ENCODE measurements around the gene MRC2.

Gene MRC2

GRCh38 chr17:62631086-62631935 lies 3.8 kb downstream of the MRC2 start:
- Histone ChIP-seq H3K36me3 (ENCODE audit: control insufficient read depth, insufficient read depth, low read length) (no peaks in the 10 kb centered on the region), H3K9me3 (ENCODE audit: control insufficient read depth, low read length) (no peaks in the 10 kb centered on the region), H3K4me1 (ENCODE audit: control insufficient read depth, insufficient read depth, low read length) (peaks cover 33% of the 10 kb centered on the region), H3K4me3 (ENCODE audit: insufficient read depth, low read depth, low read length) (no peak overlapping the region), H3K27ac (ENCODE audit: insufficient read depth, low read depth, low read length, poor library complexity, severe bottlenecking) (no peak overlapping the region), H3K27me3 (ENCODE audit: control insufficient read depth, insufficient read depth, low read length, poor library complexity, severe bottlenecking) (peaks cover 14% of the 10 kb centered on the region)
- WGBS, 2 experiments, result 94 to 96% methylated on average over 23 of the region's 23 CpGs

GRCh38 chr17:62631936-62632924 lies 4.8 kb downstream of the MRC2 start:
- Histone ChIP-seq H3K4me1 (ENCODE audit: control insufficient read depth, insufficient read depth, low read length) (peaks cover 26% of the 10 kb centered on the region), H3K27ac (ENCODE audit: insufficient read depth, low read depth, low read length, poor library complexity, severe bottlenecking) (no peak overlapping the region), H3K27me3 (ENCODE audit: control insufficient read depth, insufficient read depth, low read length, poor library complexity, severe bottlenecking) (peaks cover 14% of the 10 kb centered on the region), H3K4me3 (ENCODE audit: insufficient read depth, low read depth, low read length) (no peak overlapping the region), H3K9me3 (ENCODE audit: control insufficient read depth, low read length) (no peaks in the 10 kb centered on the region), H3K36me3 (ENCODE audit: control insufficient read depth, insufficient read depth, low read length) (no peaks in the 10 kb centered on the region)
- 82 to 83% methylated on average over 27 of the region's 27 CpGs for WGBS, 2 experiments

DNA sequence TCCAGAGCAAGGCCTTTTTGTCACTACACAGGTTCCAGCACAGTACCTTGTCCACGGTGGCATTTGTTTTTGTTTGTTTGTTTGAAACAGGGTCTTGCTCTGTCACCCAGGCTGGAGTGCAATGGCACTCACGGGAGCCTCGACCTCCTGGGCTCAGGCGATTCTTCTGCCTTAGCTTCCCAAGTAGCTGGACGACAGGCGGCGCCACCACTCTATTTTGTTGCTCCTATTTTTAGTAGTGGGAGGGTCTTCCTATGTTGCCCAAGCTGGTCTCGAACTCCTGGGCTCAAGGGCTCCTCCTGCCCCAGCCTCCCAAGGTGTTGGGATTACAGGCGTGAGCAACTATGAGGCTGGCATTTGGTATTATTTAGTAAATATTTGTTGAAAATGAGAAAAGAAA lies 10.3 kb downstream of the MRC2 start:
- Histone ChIP-seq H3K9me3 (ENCODE audit: control insufficient read depth, low read length) (no peaks in the 10 kb centered on the region), H3K27me3 (ENCODE audit: control insufficient read depth, insufficient read depth, low read length, poor library complexity, severe bottlenecking) (no peaks in the 10 kb centered on the region), H3K27ac (ENCODE audit: insufficient read depth, low read depth, low read length, poor library complexity, severe bottlenecking) (no peak overlapping the region), H3K4me3 (ENCODE audit: insufficient read depth, low read depth, low read length) (no peak overlapping the region), H3K4me1 (ENCODE audit: control insufficient read depth, insufficient read depth, low read length) (peaks cover under 1% of the 10 kb centered on the region), H3K36me3 (ENCODE audit: control insufficient read depth, insufficient read depth, low read length) (no peaks in the 10 kb centered on the region)
- WGBS, 2 experiments, result 70 to 72% methylated on average over 9 of the region's 9 CpGs

DNA sequence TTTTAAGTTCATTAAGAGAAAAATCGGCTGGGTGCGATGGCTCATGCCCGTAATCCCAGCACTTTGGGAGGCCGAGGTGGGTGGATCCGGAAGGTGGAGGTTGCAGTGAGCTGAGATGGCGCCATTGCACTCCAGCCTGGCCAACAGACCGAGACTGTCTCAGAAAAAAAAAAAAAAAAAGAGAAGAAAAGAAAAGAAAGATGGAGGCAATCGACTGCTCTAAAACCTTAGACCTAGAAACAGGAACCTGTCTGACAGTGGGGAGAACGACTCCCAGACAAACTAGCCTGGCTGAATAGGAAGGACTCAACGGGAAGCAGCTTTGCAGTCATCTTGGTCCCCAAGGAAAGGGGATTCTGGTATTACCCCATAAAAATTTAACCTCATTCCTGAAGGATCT lies 13.7 kb downstream of the MRC2 start:
- no peaks in the 10 kb centered on the region for H3K27me3 ChIP-seq (ENCODE audit: control insufficient read depth, insufficient read depth, low read length, poor library complexity, severe bottlenecking)
- WGBS, 2 experiments, result 89 to 90% methylated on average over 10 of the region's 10 CpGs
- H3K4me1 ChIP-seq (ENCODE audit: control insufficient read depth, insufficient read depth, low read length), result no peaks in the 10 kb centered on the region
- no peaks in the 10 kb centered on the region for H3K36me3 ChIP-seq (ENCODE audit: control insufficient read depth, insufficient read depth, low read length)
- H3K27ac ChIP-seq (ENCODE audit: insufficient read depth, low read depth, low read length, poor library complexity, severe bottlenecking), result no peak overlapping the region
- no peak overlapping the region for H3K4me3 ChIP-seq (ENCODE audit: insufficient read depth, low read depth, low read length)
- no peaks in the 10 kb centered on the region for H3K9me3 ChIP-seq (ENCODE audit: control insufficient read depth, low read length)

GRCh38 chr17:62641951-62642350 lies 14.5 kb downstream of the MRC2 start:
- WGBS, 2 experiments, result 92 to 93% methylated on average over 6 of the region's 6 CpGs
- Histone ChIP-seq H3K4me1 (ENCODE audit: control insufficient read depth, insufficient read depth, low read length) (no peaks in the 10 kb centered on the region), H3K27me3 (ENCODE audit: control insufficient read depth, insufficient read depth, low read length, poor library complexity, severe bottlenecking) (no peaks in the 10 kb centered on the region), H3K27ac (ENCODE audit: insufficient read depth, low read depth, low read length, poor library complexity, severe bottlenecking) (no peak overlapping the region), H3K4me3 (ENCODE audit: insufficient read depth, low read depth, low read length) (no peak overlapping the region), H3K9me3 (ENCODE audit: control insufficient read depth, low read length) (no peaks in the 10 kb centered on the region), H3K36me3 (ENCODE audit: control insufficient read depth, insufficient read depth, low read length) (no peaks in the 10 kb centered on the region)

DNA sequence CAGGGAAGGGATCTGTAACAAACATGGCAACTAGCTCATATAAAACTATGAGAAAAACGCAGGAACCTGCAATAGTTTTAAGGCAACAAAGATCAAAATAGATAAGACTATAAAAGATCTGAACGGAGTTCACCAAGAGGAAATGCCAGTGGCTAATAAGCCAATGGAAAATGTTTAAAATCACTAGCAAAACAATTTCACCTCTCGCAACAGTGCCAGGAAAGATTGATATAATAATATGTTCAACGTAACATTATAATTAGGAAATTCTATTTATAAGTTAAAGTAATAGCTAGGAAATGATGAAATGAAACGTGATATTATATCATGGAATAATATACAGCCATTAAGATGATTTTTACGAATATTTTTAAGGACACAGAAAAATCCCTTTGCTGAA lies 16.0 kb downstream of the MRC2 start:
- Histone ChIP-seq H3K4me3 (ENCODE audit: insufficient read depth, low read depth, low read length) (no peak overlapping the region), H3K9me3 (ENCODE audit: control insufficient read depth, low read length) (no peaks in the 10 kb centered on the region), H3K27me3 (ENCODE audit: control insufficient read depth, insufficient read depth, low read length, poor library complexity, severe bottlenecking) (no peaks in the 10 kb centered on the region), H3K27ac (ENCODE audit: insufficient read depth, low read depth, low read length, poor library complexity, severe bottlenecking) (no peak overlapping the region), H3K4me1 (ENCODE audit: control insufficient read depth, insufficient read depth, low read length) (no peaks in the 10 kb centered on the region), H3K36me3 (ENCODE audit: control insufficient read depth, insufficient read depth, low read length) (no peaks in the 10 kb centered on the region)
- WGBS, 2 experiments, result 93 to 97% methylated on average over 3 to 4 of the region's 6 CpGs

- H3K27me3 ChIP-seq (ENCODE audit: control insufficient read depth, insufficient read depth, low read length, poor library complexity, severe bottlenecking), result no peaks in the 10 kb centered on the region
- H3K36me3 ChIP-seq (ENCODE audit: control insufficient read depth, insufficient read depth, low read length), result no peaks in the 10 kb centered on the region
- H3K9me3 ChIP-seq (ENCODE audit: control insufficient read depth, low read length), result no peaks in the 10 kb centered on the region
- no peaks in the 10 kb centered on the region for H3K4me1 ChIP-seq (ENCODE audit: control insufficient read depth, insufficient read depth, low read length)
- 48 to 51% methylated on average over 17 of the region's 17 CpGs for WGBS, 2 experiments
- H3K4me3 ChIP-seq (ENCODE audit: insufficient read depth, low read depth, low read length), result no peak overlapping the region
- no peak overlapping the region for H3K27ac ChIP-seq (ENCODE audit: insufficient read depth, low read depth, low read length, poor library complexity, severe bottlenecking)
These were observed 17.2 kb downstream of the MRC2 start for GRCh38 chr17:62644487-62645173.

DNA sequence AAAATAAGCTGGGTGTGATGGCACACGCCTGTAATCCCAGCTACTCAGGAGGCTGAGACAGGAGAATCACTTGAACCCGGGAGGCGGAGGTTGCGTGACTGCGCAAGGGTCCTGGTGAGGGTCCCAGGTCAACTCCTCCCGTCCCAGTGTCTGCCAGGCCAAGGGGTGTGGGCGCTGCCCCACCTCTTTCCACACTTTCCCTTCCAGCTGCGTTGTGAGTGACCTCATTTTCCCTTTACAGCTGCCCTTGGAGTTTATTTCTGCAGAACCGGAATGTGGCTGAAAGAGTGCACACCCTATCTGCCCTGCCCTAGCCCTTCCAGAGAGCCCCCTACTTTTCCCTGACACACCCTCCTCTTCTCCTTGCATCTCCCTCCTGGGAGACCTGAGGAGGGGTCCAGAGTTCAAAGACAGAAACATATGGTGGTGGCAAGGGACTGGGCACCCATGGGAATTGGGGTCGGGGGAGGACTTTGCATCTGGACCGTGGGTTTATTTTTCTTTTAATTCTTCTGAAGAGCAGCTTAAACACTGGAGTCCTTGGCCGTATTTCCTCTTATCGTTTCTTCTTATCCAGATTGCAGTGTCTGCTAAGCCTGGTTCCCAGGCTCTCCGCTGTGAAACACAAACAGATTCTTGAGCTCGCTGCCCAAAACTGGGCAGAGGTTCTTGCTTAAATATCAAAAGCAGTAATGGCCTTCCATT lies 20.9 kb downstream of the MRC2 start:
- Histone ChIP-seq H3K9me3 (ENCODE audit: control insufficient read depth, low read length) (no peaks in the 10 kb centered on the region), H3K4me3 (ENCODE audit: insufficient read depth, low read depth, low read length) (no peak overlapping the region), H3K4me1 (ENCODE audit: control insufficient read depth, insufficient read depth, low read length) (peaks cover 6% of the 10 kb centered on the region), H3K27me3 (ENCODE audit: control insufficient read depth, insufficient read depth, low read length, poor library complexity, severe bottlenecking) (peaks cover 9% of the 10 kb centered on the region), H3K27ac (ENCODE audit: insufficient read depth, low read depth, low read length, poor library complexity, severe bottlenecking) (no peak overlapping the region), H3K36me3 (ENCODE audit: control insufficient read depth, insufficient read depth, low read length) (no peaks in the 10 kb centered on the region)
- WGBS, 2 experiments, result 89 to 90% methylated on average over 15 of the region's 15 CpGs

DNA sequence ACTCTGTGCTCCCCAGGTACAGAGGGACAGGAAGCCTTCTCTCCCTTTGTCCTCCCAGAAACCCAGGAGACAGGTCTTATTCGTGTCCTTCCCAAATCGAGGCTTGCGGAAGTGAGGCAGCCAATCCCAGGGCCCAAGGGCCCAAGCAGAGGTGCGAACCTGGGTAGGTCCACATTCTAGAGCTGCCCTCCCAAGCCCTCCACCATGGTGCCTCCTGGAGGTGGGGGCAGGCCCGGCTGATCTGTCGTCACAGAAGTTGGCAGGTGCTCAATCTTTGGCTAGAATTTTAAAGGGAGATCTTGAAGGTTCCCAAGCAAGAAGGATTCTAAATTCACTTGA lies 21.5 kb downstream of the MRC2 start:
- 83% methylated on average over 6 of the region's 6 CpGs for WGBS, 2 experiments
- Histone ChIP-seq H3K27me3 (ENCODE audit: control insufficient read depth, insufficient read depth, low read length, poor library complexity, severe bottlenecking) (peaks cover 9% of the 10 kb centered on the region), H3K4me1 (ENCODE audit: control insufficient read depth, insufficient read depth, low read length) (peaks cover 11% of the 10 kb centered on the region), H3K27ac (ENCODE audit: insufficient read depth, low read depth, low read length, poor library complexity, severe bottlenecking) (no peak overlapping the region), H3K4me3 (ENCODE audit: insufficient read depth, low read depth, low read length) (no peak overlapping the region), H3K36me3 (ENCODE audit: control insufficient read depth, insufficient read depth, low read length) (no peaks in the 10 kb centered on the region), H3K9me3 (ENCODE audit: control insufficient read depth, low read length) (no peaks in the 10 kb centered on the region)

Measured in ectodermal cell (in vitro differentiated cells).